ENCODE results near the gene SPX. TPM values are rescaled to one million over a fixed set of nuclear protein-coding genes. Genes with fewer than 3 reads are reported as not detected.

SPX gene
- total RNA-seq, 2 donors from 2014 or later, result 5.6 to 8.3 TPM

- H3K36me3 ChIP-seq, result no peaks in the 10 kb centered on the region
- peaks cover 0 to 5% of the 10 kb centered on the region in 2 donors for H3K4me1 ChIP-seq
- TF ChIP-seq CTCF (IDR thresholded peaks at IDR 0.05), result no peak
- H3K4me3 ChIP-seq, result no peak overlapping the region
- no peaks in the 10 kb centered on the region for H3K9me3 ChIP-seq
- H3K27me3 ChIP-seq, result no peaks in the 10 kb centered on the region
- no peak overlapping the region for H3K27ac ChIP-seq
- no peak for DNase-seq (ENCODE audit: low spot score)
Observed at GRCh38 chr12:21546716-21547115, 20.6 kb downstream of the SPX start.

- Histone ChIP-seq H3K36me3 (no peaks in the 10 kb centered on the region), H3K27me3 (no peaks in the 10 kb centered on the region), H3K4me1 (peaks cover 0 to 12% of the 10 kb centered on the region in 2 donors), H3K9me3 (no peaks in the 10 kb centered on the region), H3K27ac (no peak overlapping the region), H3K4me3 (no peak overlapping the region)
- TF ChIP-seq CTCF (IDR thresholded peaks at IDR 0.05), result no peak
- DNase-seq (ENCODE audit: low spot score), result no peak
Observed at GRCh38 chr12:21547437-21547836, 21.3 kb downstream of the SPX start.

- H3K4me3 ChIP-seq, result no peak overlapping the region
Observed at GRCh38 chr12:21551841-21552465, 25.9 kb downstream of the SPX start.

GRCh38 chr12:21552635-21553328, 26.7 kb downstream of the SPX start:
- Histone ChIP-seq H3K36me3 (no peaks in the 10 kb centered on the region), H3K4me3 (no peak overlapping the region), H3K27me3 (no peaks in the 10 kb centered on the region), H3K9me3 (no peaks in the 10 kb centered on the region), H3K4me1 (peaks cover 0 to 13% of the 10 kb centered on the region in 2 donors), H3K27ac (peak overlapping the region; percentile 56 to 76)
- no peak for DNase-seq (ENCODE audit: low spot score)
- TF ChIP-seq CTCF (IDR thresholded peaks at IDR 0.05), result no peak

More at GRCh38 chr12:21551841-21552465, 25.9 kb downstream of the SPX start:
- Histone ChIP-seq H3K36me3 (no peaks in the 10 kb centered on the region), H3K27ac (peak overlapping the region; percentile 56 to 76), H3K9me3 (no peaks in the 10 kb centered on the region), H3K4me1 (peaks cover 0 to 13% of the 10 kb centered on the region in 2 donors), H3K27me3 (no peaks in the 10 kb centered on the region)
- no peak for TF ChIP-seq CTCF (IDR thresholded peaks at IDR 0.05)
- no peak for DNase-seq (ENCODE audit: low spot score)

- H3K27ac ChIP-seq, result no peak overlapping the region
- no peak for DNase-seq (ENCODE audit: low spot score)
Observed at GRCh38 chr12:21553329-21553675, 27.2 kb downstream of the SPX start.

More at GRCh38 chr12:21553329-21553675, 27.2 kb downstream of the SPX start:
- Histone ChIP-seq H3K27me3 (no peaks in the 10 kb centered on the region), H3K4me3 (no peak overlapping the region), H3K9me3 (no peaks in the 10 kb centered on the region), H3K36me3 (no peaks in the 10 kb centered on the region), H3K4me1 (peaks cover 0 to 13% of the 10 kb centered on the region in 2 donors)
- no peak for TF ChIP-seq CTCF (IDR thresholded peaks at IDR 0.05)

Measured in right atrium auricular region (tissue), 2 donors.